ENCODE measurements around the gene DCST1. TPM values are rescaled to one million over a fixed set of nuclear protein-coding genes. Genes with fewer than 3 reads are reported as not detected.
A peak's percentile ranks its signal among the peaks of the same experiment; 100 is the strongest.

The DCST1 gene
- total and polyA plus RNA-seq, 2 donors (not counting 1 experiment from before 2014, with no cell fraction given) = 0.22 TPM; not detected in 1

GRCh38 chr1:155079210-155079486, 45.5 kb downstream of the DCST1 start:
- POLR2A ChIA-PET = interaction anchor here (0.5 to 2.8 kb wide), 3 partner anchors 14 to 65 kb away, joined by 3 to 9 read pairs (median 6); partner anchors contain the start of gene SLC50A1
- Histone ChIP-seq H3K9me3 (ENCODE audit: control extremely low read depth in 1 of 3, control insufficient read depth in 2 of 3, insufficient read depth in 1 of 3, low read length in 2 of 3) (peaks cover 0 to 29% (median 0%) of the 10 kb centered on the region in 3 donors), H3K4me3 (ENCODE audit: control extremely low read depth in 1 of 5, extremely low read depth in 1 of 5, insufficient read depth in 1 of 5, low read depth in 2 of 5, low read length in 4 of 5) (peak overlapping the region in 4 of 5 experiments; percentile 25 to 45 (median 40)), H3K36me3 (replicated peaks in 1 of 2; ENCODE audit: control extremely low read depth in 1 of 2, control insufficient read depth in 1 of 2, extremely low read depth in 1 of 2, insufficient read depth in 2 of 2, low read length in 1 of 2) (no peaks in the 10 kb centered on the region), H3K4me2 (replicated peaks; ENCODE audit: low read depth, low read length, poor library complexity, severe bottlenecking) (peak overlapping the region; percentile 97), H3K4me1 (ENCODE audit: control insufficient read depth in 2 of 2, insufficient read depth in 2 of 2, low read length in 2 of 2) (peaks cover 54 to 58% of the 10 kb centered on the region in 2 donors), H3K9ac (ENCODE audit: low read length) (peak overlapping the region; percentile 59), H3K27ac (ENCODE audit: low read length in 2 of 2) (no peak overlapping the region), H4K20me1 (ENCODE audit: control insufficient read depth, insufficient read depth, low read length, poor library complexity, severe bottlenecking) (peaks cover 40% of the 10 kb centered on the region), H2AFZ (ENCODE audit: insufficient read depth, low read depth, low read length, poor library complexity, severe bottlenecking) (peak overlapping the region; percentile 67), H3K79me2 (ENCODE audit: control insufficient read depth, insufficient read depth, low read length) (no peaks in the 10 kb centered on the region), H3K27me3 (replicated peaks in 1 of 4; ENCODE audit: control extremely low read depth in 1 of 4, control insufficient read depth in 3 of 4, insufficient read depth in 4 of 4, low read length in 3 of 4) (peaks cover 0 to 53% (median 42%) of the 10 kb centered on the region in 4 experiments)
- peak overlapping the region; percentile 79 for H3K27ac Mint-ChIP-seq
- TF ChIP-seq CTCF (IDR thresholded peaks at IDR 0.05) (no peak), EZH2 (IDR thresholded peaks at IDR 0.05; ENCODE audit: borderline replicate concordance, insufficient read depth, low read depth, low read length, poor library complexity, severe bottlenecking) (no peak)
- no peak for ATAC-seq (ENCODE audit: low read depth)
- peak overlapping the region; percentile 89 for H3K4me3 Mint-ChIP-seq
- intact Hi-C loops (cut with micrococcal nuclease) = loop anchor here (1.0 to 5.0 kb wide), 2 partner anchors 8 to 1358 kb away; no protein-coding TSS in a partner anchor
- DNase-seq = no peak
- peaks cover 52% of the 10 kb centered on the region for H3K4me1 Mint-ChIP-seq
- CTCF ChIA-PET = interaction anchor here (0.9 to 2.5 kb wide), 8 partner anchors 10 to 519 kb away, joined by 3 to 16 read pairs (median 4); partner anchors contain the start of genes EFNA4 and KRTCAP2
- H3K9me3 Mint-ChIP-seq (ENCODE audit: insufficient read depth) = no peaks in the 10 kb centered on the region
- WGBS (ENCODE audit: insufficient coverage) = 15% methylated on average over 3 of the region's 10 CpGs
- peaks cover 32% of the 10 kb centered on the region for H3K27me3 Mint-ChIP-seq

Data from B cell (primary cell).